ENCODE results near the gene TCF12.

TCF12 gene

DNA sequence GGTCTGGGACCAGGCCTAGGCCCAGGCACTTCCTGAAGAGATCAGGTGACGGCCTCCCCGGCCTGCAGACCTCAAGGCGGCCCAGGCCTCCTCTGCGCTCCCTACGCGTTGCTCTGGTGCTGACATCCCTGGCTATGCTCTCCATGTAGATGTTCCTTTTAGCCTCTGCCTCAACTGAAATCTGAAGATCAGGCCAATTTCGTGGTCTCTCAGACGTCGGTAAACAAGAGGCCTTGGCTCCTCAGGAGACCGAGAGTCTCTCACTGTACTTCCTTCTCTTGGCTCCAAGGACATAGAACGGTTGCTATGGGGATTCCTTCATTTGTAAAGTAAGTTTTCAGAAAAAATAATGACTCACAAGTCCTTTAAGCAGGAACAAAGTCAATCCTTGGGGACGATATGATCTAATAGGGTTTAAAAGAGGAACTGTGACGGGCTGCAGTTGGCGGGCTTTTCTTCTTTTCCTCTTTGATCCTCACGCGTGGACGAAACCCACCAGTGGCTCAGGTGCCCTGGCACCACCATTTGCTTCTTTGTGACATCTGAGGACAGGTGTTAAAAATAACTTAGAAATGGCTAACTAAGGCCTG lies 402.3 kb downstream of the TCF12 start:
- peak; percentile 55 for DNase-seq (ENCODE audit: low read depth)

DNA sequence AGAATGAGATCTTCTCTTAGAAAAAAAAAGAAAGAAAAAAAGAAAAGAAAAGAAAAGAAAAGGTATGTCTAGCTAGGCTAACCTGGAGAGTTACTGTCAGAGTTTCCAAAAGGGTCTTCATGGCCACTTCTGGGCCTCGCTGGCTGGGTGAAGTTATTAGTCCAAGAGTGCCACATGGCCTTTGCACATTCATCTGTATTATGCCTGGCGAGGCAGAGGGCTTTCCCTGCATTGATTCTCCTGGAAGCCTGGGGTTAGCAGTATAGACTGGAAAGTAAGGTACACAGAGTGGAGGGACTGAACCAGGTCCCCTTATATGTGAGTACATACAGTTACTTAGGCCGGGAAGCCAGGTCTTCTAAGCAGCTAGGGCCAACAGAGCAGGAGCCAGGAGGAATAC lies 403.0 kb downstream of the TCF12 start:
- no peak for DNase-seq (ENCODE audit: low read depth)

DNA sequence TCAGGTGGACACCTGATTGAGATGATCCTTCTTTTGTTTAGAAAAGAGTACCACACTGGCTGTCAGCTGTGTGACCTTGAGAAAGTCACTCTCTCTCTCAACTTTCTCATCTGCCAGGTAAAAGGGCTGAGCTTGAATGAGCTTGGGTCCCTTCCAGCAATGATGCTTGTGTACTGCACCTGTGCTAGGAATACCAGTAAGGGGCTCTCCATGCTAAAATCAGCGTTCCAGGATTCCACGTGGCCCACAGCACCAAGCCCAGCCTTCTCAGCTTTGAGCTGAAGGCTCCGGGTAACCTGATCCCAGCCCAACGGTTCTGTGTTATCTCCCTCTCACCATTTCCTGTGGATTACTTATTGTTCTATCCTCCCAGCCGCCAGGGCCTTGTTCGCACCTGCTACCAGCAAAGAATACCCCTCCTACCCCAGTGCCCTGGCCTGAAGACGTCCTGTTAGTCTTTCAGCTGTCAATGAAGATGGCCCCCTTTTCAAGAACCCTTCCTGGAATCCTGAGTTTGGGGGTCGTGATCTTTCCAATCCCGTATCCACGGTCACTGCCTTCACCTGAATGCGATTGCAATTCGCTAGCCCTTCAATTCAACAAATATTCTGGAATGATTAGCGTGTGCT lies 403.6 kb downstream of the TCF12 start:
- DNase-seq (ENCODE audit: low read depth): no peak

DNA sequence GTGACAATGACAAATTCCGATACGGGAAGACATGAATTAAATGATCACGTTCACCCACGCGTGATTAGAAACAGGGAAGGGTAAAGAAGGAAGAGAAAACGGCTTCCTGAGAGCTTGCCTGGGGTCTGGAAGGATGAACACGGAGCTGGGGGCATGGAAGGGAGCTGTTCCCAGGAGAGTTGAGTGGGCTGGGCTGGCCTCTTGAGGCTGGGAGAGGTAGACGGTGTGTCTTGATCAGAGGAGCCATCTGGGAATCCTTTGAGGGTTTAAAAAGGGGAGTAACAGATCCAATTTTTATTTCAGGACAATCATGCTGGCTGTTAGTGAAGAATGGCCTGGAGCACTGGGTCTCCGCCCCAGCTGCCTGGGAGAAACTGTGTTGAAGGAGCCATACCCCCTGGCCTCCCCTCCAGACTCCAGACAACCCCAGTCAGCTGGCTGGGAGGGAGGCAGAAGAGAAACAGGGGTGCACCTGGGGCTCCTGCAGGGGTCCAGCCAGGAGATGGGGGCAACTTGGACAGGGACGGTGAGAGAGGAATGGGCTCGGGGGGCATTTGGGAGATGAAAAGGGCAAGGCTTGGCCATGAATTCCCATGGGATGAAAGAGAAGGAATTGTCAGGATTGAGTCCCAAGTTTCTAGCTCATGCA lies 404.3 kb downstream of the TCF12 start:
- no peak for DNase-seq (ENCODE audit: low read depth)

DNA sequence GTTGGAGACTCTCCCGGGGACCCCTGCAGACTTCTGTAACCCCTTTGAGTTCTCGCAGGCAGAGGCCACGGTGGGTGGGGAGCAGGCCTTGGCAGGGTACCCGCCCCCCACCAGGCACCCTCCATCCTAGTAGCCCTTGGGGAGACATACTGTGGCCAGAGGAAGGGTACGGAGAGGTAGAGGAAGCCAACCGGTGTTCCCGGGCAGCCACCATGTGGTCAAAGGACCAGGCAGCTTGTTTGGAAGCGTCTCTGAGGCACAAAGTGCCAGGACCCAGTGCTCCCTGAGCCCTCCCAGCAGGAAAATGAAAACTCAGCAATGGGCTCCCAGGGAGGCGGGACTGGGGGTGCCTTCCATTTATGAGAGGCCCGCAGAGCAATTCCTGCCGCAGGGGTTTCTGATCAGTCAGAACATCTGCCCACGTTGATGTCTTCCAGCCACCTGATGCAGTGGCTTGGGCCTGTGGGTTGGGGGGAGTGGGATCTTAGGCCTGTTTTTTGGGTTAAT lies 404.9 kb downstream of the TCF12 start:
- no peak for DNase-seq (ENCODE audit: low read depth)

DNA sequence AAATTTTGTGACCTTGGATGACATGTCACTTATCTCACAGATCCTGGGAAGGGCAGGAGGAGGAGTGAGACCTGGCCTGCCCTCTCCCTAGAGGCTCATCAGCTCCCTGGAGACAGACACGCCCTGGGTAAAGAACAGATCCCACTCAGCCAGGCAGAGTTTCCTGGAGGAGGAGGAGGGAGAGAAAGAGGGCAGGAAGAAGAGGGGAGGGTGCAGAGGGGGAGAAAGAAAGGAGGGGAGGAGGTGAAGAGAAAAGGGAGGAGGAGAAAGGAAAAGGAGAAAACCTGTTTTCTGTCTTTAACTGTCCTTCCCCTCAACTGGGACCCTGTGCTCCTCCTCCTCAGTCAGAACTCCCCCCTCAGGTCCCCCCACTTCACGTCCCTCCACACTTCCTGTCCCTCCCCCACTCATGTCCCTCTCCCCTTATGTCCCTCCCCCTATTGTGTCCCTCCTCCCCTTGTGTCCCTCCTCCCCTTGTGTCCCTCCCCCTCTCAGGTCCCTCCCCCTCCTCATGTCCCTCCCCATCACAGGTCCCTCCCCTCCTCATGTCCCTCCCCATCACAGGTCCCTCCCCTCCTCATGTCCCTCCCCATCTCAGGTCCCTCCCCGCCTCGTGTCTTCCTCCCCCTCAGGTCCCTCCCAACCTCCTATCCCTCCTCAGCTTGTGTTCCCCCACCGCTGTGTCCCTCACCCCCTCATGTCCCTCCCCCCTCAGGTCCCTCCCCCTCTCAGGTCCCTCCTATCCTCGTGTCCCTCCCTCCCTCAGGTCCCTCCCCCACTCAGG lies 405.6 kb downstream of the TCF12 start:
- peak; percentile 92 for DNase-seq (ENCODE audit: low read depth)

DNA sequence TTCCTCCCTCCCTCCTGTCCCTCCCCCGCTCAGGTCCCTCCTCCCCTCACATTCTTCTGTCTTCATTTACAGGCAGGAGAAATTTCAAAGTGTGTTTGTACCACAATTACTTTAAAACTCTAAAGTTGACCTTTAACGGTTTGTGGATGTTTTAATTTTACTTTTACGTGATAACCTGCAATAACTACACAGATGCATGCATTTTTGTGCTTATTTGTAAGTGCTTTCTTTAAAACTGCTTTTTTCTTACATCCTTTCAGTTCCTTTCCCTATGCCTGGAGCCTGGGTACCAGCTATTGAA lies 406.1 kb downstream of the TCF12 start:
- DNase-seq (ENCODE audit: low read depth): no peak

DNA sequence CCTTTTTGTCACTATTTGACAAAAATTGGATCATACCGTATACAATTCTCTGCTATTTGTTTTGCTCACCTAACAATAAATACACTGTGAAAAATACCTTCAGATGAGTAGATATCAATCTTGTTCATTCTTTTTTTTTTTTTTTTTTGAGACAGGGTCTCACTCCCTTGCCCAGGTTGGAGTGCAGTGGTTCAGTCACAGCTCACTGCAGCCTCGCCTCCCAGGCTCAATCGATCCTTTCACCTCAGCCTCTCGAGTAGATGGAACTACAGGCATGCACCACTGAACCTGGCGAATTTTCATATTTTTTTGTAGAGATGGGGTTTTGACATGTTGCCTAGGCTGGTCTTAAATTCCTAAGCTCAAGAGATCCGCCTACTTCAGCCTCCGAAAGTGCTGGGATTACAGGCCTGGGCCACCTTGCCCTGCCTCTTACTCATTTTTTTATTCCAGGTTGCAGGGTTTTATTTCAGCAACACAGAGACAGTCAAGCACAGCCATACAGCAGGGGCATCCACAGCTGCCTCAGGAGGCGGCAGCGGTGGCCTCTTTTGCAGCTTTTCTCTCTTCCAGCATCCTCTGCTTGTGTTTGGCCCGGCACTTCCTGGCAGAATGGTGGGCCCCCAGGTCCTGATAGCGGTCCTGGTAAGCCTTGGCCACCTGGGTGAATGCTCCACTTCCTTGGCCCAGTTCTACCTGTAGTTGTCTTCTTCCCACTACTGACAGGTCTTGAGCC lies 406.7 kb downstream of the TCF12 start:
- DNase-seq (ENCODE audit: low read depth): no peak

DNA sequence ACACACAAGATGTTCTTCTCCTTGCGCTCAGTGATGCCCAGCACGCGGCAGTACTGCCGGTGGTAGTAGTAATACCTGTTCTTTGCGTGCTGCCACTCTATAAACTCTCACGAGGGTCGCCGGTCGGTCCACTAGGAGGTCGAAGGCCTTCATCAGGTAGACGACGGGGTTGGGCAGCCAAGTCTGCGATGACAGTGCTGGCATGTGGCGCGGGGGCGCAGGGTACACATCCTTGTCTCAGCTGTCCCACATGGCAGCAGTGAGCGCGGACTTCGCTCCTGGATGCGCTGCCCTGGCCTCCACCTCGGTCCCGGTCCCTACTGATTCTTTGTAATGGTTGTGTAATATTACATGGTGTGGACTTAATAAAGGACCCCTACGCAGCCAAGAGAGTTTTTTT lies 407.8 kb downstream of the TCF12 start:
- DNase-seq (ENCODE audit: low read depth): no peak

DNA sequence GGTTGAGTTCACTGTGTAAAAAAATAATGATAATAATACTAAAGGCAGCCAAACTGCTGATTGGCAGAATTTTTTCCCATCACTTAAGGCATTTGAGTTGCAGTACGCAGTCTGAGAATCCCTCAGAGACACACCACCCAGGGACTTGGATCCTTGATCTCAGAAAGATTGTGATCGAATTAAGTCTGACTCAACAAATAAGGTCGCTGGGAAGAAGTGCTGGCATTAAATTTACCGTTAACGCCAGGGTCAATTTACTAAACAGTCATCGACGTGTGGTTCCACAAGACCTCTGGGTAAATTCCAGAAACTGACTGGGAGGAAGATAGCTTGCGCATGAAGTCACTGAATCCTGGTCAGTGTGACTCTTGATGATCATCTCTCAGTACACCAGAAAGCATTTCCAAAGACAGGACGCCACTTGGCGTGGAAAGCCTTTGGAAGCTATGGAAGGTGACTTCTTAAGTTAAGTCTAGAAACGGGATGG lies 409.6 kb downstream of the TCF12 start:
- peak; percentile 99 for DNase-seq (ENCODE audit: low read depth)

DNA sequence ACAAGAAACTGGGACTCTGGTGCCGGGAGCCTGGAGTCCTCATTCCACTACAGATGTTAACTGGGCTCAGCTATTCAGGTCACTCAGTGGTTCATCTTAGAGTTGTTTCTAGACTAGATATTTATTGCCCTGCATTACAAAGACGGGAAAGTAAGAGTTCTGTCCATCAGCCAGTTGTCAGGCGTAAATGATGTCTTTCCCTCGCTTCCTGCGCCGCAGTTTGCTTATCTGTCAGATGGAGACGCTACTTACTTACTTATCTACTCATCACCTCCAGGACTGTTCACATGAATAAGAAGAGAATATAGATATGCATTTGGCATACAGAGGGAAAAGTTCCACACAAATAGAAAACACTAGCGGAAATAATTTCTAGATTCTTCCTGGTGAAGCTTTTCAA lies 410.0 kb downstream of the TCF12 start:
- DNase-seq (ENCODE audit: low read depth): no peak

DNA sequence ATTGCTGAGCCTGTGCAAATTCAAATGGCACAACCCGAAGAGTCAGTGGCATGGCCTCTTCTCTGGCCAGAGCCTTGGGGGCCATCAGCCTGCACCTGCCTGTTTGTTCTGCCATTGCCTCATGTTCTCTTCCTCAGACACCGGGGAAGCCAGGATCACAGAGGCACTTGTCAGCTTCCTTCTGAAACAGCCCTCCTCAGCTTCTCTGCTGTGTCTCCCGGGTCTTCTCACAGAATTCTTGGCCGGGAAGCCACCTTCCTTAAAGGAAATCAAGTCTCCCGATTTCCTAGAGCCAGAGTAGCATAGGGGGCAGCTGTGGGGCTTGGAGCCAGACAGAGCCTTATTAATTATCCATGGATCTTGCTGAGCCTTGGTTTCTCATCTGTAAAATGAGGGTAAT lies 410.5 kb downstream of the TCF12 start:
- no peak for DNase-seq (ENCODE audit: low read depth)

DNA sequence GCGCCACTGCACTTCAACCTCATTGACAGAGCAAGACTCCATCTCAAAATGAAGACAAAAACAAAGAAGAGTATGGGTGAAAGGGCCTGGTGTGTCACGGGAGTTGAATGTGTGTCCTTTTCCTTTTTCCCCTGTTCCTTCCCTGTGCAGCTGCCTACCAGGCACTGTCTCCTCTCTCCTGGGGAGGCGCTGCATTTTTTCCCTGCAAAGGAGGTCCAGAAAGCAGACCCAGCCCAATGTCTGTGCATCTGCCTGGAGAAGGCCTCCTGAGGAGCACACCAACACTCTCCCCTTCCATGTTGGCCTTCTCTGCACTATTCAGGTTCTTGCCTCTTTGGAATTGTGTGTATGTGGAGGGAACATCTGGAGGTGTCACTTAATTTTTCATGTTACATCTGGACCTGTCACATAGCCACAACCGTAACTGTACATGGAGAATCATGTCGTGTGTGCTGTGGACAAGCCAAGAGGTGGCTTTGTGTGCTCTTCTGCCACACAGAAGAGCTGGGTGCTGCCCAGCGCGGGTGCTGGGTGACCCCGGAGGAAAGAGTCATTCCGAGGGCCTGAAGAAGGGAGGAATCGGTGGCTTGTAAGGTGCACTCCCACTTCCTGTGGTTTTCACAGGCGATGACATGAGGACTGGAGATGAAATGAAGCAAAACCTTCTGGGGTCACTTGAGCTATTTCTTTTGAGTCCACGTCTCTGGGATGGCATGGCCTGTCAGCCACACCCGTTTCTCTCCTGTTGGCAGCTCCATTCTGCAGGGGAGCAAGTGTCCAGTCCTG lies 411.3 kb downstream of the TCF12 start:
- peak; percentile 38 for DNase-seq (ENCODE audit: low read depth)

DNA sequence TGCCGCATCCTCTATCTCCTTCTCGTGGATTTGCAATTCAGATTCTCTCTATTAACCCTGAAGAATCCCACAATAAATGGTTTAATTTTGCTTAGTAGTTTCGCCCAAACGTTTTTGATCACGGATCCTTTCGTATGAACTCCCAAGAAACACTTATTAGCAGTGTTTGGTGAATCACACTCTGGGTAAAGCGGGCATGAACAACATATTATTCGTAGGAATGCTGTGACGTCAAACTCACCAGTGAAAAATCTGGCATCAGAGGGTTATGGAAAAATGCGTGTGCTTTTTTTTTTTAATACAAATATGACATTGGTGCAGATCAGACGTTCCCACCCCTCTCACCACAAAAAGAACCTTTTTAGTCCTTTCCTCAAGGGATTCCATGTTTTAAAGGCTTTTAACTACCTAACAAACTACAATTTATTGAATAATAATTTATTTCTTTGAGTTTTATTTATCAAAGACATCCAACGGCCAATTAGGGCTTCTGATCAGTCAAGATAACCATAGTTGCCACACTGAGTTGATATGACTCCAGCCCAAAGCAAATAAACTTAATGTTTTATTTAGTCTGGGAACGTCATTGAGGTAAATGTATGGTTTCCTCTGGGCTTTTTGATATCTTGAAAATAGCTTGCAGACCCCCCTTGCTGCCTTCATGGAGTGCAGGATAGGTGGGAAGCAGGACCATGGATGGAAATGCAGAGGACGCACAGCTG lies 412.3 kb downstream of the TCF12 start:
- DNase-seq (ENCODE audit: low read depth): peak; percentile 81

DNA sequence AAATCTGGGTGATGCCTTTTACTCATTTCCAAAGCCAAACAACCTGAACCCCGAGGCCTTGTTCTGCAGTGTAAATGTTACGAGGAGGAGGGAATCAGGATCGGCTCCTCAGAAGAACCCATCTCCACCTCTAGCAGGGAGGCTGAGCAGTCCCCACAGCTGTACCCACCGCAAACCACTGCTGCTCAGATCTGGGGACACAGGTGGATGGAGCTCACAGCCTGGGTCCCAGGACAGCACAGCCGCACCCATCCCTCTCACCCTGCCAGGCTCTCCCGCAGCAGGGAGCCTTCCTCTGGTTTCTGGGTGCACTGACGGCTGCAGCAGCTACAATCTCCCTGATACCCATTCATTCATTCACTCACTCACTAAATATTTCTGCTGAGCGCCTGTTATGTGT lies 413.9 kb downstream of the TCF12 start:
- DNase-seq (ENCODE audit: low read depth): no peak

DNA sequence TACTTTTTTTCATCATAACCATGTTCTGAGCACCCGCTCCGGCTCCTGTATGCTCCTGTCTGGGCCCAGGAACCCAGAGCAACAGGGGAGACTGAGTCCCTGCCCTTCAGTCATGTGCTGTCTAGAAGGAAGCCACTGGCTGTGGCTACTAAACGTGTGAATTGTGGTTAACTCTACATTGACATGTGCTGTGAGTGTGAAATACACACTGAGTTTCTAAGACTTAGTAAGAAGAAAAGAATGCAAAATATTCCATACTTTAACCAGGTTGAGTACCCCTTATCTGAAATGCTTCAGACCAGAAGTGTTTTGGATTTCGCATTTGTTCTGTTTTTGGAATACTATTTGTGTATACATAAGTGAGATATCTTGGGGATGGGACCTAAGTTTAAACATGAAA lies 415.0 kb downstream of the TCF12 start:
- DNase-seq (ENCODE audit: low read depth): peak; percentile 51

DNA sequence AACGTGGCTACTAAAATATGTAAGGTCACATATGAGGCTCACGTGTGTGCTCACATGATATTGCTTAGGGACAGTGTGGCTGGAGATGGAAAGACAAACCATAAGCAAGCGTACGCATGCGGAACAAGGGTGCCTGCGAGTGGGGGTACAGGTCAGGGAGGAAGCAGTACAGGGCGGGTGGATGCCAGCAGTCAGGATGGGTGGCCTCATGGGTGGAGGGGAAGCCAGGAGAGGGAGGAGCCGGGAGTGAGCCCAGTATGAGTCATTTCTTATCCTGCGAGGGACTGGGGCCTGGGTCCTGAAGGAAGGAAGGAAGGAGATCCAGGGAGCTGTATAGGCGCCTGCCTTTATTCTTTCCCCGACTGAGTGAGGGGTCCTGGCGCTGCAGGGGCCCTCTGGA lies 415.8 kb downstream of the TCF12 start:
- peak; percentile 52 for DNase-seq (ENCODE audit: low read depth)

DNA sequence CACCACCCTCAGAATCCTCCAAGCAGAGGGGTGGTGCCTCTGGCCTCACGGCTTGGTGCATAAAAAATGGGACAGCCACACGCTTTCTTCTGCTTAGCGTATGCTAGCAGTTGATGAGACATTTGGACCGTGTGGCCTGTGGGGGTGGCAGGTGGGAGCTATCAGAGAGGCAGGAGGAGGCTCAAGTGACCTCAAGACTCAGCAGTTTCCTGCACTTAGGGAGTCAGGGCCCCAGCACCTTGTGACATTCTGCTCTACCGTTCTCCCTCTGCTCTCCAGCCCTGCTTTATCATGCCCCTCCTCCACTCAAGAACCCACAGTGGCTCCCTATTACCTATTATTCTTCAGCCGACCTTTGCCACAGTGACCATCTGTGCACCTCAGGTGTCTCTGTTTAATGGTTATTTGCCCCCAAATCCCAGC lies 416.9 kb downstream of the TCF12 start:
- DNase-seq (ENCODE audit: low read depth): no peak

DNA sequence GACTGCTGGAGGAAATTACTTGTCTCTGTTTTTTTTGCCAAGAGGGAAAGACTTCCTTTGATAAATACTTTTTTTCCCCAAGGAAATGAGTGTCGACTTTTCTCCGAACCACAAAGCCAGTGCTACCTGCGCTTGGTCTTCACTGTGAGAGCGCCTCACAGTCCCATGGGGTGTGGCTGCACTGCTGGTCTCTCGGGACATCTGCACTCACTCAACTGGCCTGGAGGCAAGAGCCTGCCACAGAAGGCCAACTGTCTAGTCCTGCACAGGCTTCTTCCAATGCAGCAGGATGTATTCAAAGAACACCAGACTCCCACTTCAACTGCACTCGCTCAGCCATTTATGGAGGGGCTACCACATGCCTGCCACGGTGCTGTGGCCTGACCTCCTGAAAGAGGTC lies 417.3 kb downstream of the TCF12 start:
- DNase-seq (ENCODE audit: low read depth): no peak

DNA sequence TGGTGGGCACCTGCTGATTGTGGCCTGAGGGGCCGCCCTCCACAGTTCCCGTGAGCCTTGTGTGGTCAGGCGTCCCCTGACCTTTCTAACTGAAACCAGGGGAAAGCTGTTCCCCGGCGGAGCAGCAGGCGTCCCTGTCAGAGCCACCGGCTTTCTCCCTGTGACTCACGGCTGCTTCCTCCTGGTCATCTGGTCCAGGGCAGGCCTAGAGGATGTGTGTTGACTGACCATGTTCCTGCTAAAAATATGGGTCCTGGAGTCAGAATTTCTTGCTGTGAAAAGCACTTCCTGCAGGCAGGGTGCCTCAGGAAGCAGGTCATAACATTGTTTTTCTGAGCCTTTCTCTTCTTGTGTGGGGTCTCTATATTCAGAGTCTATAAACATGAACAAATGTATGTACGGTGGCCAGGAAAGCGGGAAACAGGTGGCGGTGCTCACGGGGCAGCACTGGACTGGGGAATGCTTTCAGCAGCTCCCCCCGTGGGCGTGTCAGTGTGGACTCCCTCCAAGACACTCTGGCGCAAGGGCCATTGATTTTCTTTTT lies 419.5 kb downstream of the TCF12 start:
- peak; percentile 78 for DNase-seq (ENCODE audit: low read depth)

Measured in EH (cell line).